ENCODE results near the gene HTR5A. TPM values are rescaled to one million over a fixed set of nuclear protein-coding genes. Genes with fewer than 3 reads are reported as not detected.

The HTR5A gene
- total RNA-seq, 1 donor from 2014 or later = not detected

Other genes with a start within 250 kb of the HTR5A start
- 7.1 and 10.1 TPM in 2 replicates for gene PAXIP1, start 67.2 kb upstream of the HTR5A start, total RNA-seq
- gene INSIG1, start 227.6 kb downstream of the HTR5A start, total RNA-seq = 93.9 and 140 TPM in 2 replicates

Measured in dermis blood vessel endothelial cell (primary cell).